H1 (cell line): ENCODE measurements around the gene PDE8B. TPM values are rescaled to one million over a fixed set of nuclear protein-coding genes. Genes with fewer than 3 reads are reported as not detected.

ENCODE experiments used
- CBX5 ChIP-seq: fragments of 300-800, 300-1000 bp; sonication (generic); IDR thresholded peaks from 2 replicates; pipeline ENCODE4 v1.7.1; 2016; ENCODE audit warnings: antibody characterized with exemption, low read length, low read depth
- RBBP5 ChIP-seq: IDR thresholded peaks from 2 replicates; pipeline ENCODE4 v1.7.1; 2012; ENCODE audit warnings: low read depth, mild to moderate bottlenecking, inconsistent platforms, low read length, moderate library complexity, borderline replicate concordance
- TAF7 ChIP-seq: optimal IDR thresholded peaks from 2 replicates; pipeline ENCODE3; 2011; ENCODE audit warnings: low read depth, mild to moderate bottlenecking, inconsistent platforms, low read length, moderate library complexity, borderline replicate concordance
- TCF12 ChIP-seq: IDR thresholded peaks from 2 replicates; pipeline ENCODE4 v1.6.1; 2011; ENCODE audit warnings: low read depth, mild to moderate bottlenecking, low read length
- polyA plus RNA-seq, 7 experiments: library from polyadenylated mRNA; depleted of rRNA in 3 of 7; stranded (reverse) in 5 of 7; unstranded in 2 of 7; fragments of >200 nt in 5 of 7; fragments of 200-250 nt in 2 of 7; gene quantifications; 1 replicate in 5 of 7; 2 replicates in 1 of 7; 4 replicates in 1 of 7; pipeline versions ENCODE4 v1.2.1 to v1.2.3, GENCODE V29; 2011 to 2013; ENCODE audit warnings: missing spikeins in 2 of 7, mixed read lengths in 2 of 7
- total RNA-seq: library from RNA; stranded (reverse); fragmentation: NEBNext Ultra II Directional; extraction: Animal tissue kit (Norgen Biotek cat#: 25700); gene quantifications from 2 replicates; pipeline ENCODE4 v1.2.1, GENCODE V29; 2021

PDE8B gene
- total and polyA plus RNA-seq, 2 of the 8 experiments (the other 6 are each of a cell fraction or from before 2014, with no cell fraction given), result 0.32 to 1.1 TPM

- TF ChIP-seq TCF12, result no peak
- no peak for TF ChIP-seq CBX5
- TF ChIP-seq RBBP5, result no peak
- TF ChIP-seq TAF7, result no peak
Observed at GRCh38 chr5:77200663-77201062, 9.8 kb upstream of the PDE8B start (continued).
